Stimulated activated CD4-positive, alpha-beta T cell treated with anti-CD3 and anti-CD28 coated beads, Interleukin-2, amount 100 ng/mL, for 48 hours (primary cell): ENCODE data around the gene BHLHE23.

Experiments used
- DNase-seq, 2 donors: peaks; one replicate each; pipeline ENCODE4 v3.0.0-alpha.2; 2020

Gene BHLHE23

GRCh38 chr20:63006540-63007359 is at the start of gene BHLHE23:
Gene BHLHE23, minus strand, starts transcription at chr20:63006964. Its CDS starts 190 bp downstream, at chr20:63006774.
- no peak for DNase-seq

GRCh38 chr20:63055575-63056235 is 48.9 kb upstream of the BHLHE23 start:
- no peak for DNase-seq

- no peak for DNase-seq
Observed at GRCh38 chr20:63054681-63055240, 48.0 kb upstream of the BHLHE23 start.

- no peak for DNase-seq
Observed at GRCh38 chr20:63054103-63054474, 47.3 kb upstream of the BHLHE23 start.

- DNase-seq = no peak
Observed at GRCh38 chr20:63053432-63054102, 46.8 kb upstream of the BHLHE23 start.

GRCh38 chr20:63052571-63053431 is 46.0 kb upstream of the BHLHE23 start:
- DNase-seq = no peak

- DNase-seq = no peak
Observed at GRCh38 chr20:63051911-63052310, 45.1 kb upstream of the BHLHE23 start.

- no peak for DNase-seq
Observed at GRCh38 chr20:63051186-63051860, 44.6 kb upstream of the BHLHE23 start.

- DNase-seq = no peak
Observed at GRCh38 chr20:63050406-63050805, 43.6 kb upstream of the BHLHE23 start.

- DNase-seq = no peak
Observed at GRCh38 chr20:63049561-63050221, 42.9 kb upstream of the BHLHE23 start.

GRCh38 chr20:63049191-63049518 is 42.4 kb upstream of the BHLHE23 start:
- DNase-seq = no peak

- DNase-seq = no peak
Observed at GRCh38 chr20:63048516-63049190, 41.9 kb upstream of the BHLHE23 start.

GRCh38 chr20:63047946-63048345 is 41.2 kb upstream of the BHLHE23 start:
- DNase-seq = no peak

GRCh38 chr20:63047267-63047666 is 40.5 kb upstream of the BHLHE23 start:
- DNase-seq = no peak

- no peak for DNase-seq
Observed at GRCh38 chr20:63046841-63047240, 40.1 kb upstream of the BHLHE23 start.

- no peak for DNase-seq
Observed at GRCh38 chr20:63045991-63046390, 39.2 kb upstream of the BHLHE23 start.

GRCh38 chr20:63045401-63045800 is 38.6 kb upstream of the BHLHE23 start:
- no peak for DNase-seq

- no peak for DNase-seq
Observed at GRCh38 chr20:63044605-63045004, 37.8 kb upstream of the BHLHE23 start.

GRCh38 chr20:63044204-63044600 is 37.4 kb upstream of the BHLHE23 start:
- no peak for DNase-seq

GRCh38 chr20:63043348-63044203 is 36.8 kb upstream of the BHLHE23 start:
- no peak for DNase-seq
